AG09309 (cell line): Measurements from ENCODE around the gene PPTC7.
A peak's percentile ranks its signal among the peaks of the same experiment; 100 is the strongest.

ENCODE experiments used
- DNase-seq: peaks from one replicate; pipeline ENCODE4 v3.0.0-alpha.2; 2010; ENCODE audit warnings: low read depth
- H3K4me3 ChIP-seq: 2 replicates; pipeline ENCODE4 v1.5.1; 2011; ENCODE audit warnings: mild to moderate bottlenecking, low read depth, low read length, moderate library complexity; ENCODE audit not compliant: control insufficient read depth
- CTCF ChIP-seq: IDR thresholded peaks from 2 replicates; pipeline ENCODE4 v1.5.1; 2011; ENCODE audit warnings: mild to moderate bottlenecking, low read depth, low read length, inconsistent platforms; ENCODE audit not compliant: insufficient read depth, control insufficient read depth; ENCODE audit errors: missing control alignments

Gene PPTC7

GRCh38 chr12:110583137-110584059 lies at the start of gene PPTC7:
TSS of gene PPTC7 (minus strand) at chr12:110583318. CDS start at chr12:110583031, 287 bp downstream.
- TF ChIP-seq CTCF = no peak
- peak; percentile 83 for DNase-seq
- H3K4me3 ChIP-seq = peak within 1 kb of the TSS; percentile 77

GRCh38 chr12:110627500-110628195 lies 44.5 kb upstream of the PPTC7 start:
- TF ChIP-seq CTCF = no peak
- DNase-seq = no peak
- no peak overlapping the region for H3K4me3 ChIP-seq

- TF ChIP-seq CTCF = no peak
- no peak overlapping the region for H3K4me3 ChIP-seq
- DNase-seq = no peak
Measured at GRCh38 chr12:110622582-110622981, 39.5 kb upstream of the PPTC7 start.

- H3K4me3 ChIP-seq = no peak overlapping the region
- no peak for TF ChIP-seq CTCF
- DNase-seq = peak; percentile 1
Measured at GRCh38 chr12:110619534-110619953, 36.4 kb upstream of the PPTC7 start.

GRCh38 chr12:110616471-110617115 lies 33.5 kb upstream of the PPTC7 start:
- no peak overlapping the region for H3K4me3 ChIP-seq
- TF ChIP-seq CTCF = no peak
- DNase-seq = no peak

- H3K4me3 ChIP-seq = no peak overlapping the region
- TF ChIP-seq CTCF = no peak
- no peak for DNase-seq
Measured at GRCh38 chr12:110615171-110615570, 32.1 kb upstream of the PPTC7 start.
